AG09319 (cell line): ENCODE measurements around the gene MPP7.

Experiments used
- DNase-seq: peaks from one replicate; pipeline ENCODE4 v3.0.0-alpha.2; 2010; ENCODE audit warnings: low read depth; ENCODE audit errors: extremely low read depth
- CTCF ChIP-seq: IDR thresholded peaks from 2 replicates; pipeline ENCODE4 v1.5.1; 2011; ENCODE audit warnings: low read depth, mild to moderate bottlenecking, inconsistent platforms, low read length, moderate library complexity

MPP7 gene

GRCh38 chr10:28305553-28305952, 2.7 kb upstream of the MPP7 start:
- DNase-seq, result no peak
- TF ChIP-seq CTCF, result no peak

- no peak for TF ChIP-seq CTCF
- DNase-seq, result no peak
These were observed 1.2 kb upstream of the MPP7 start for GRCh38 chr10:28304032-28304571.

GRCh38 chr10:28302012-28302637, 739 bp downstream of the MPP7 start:
- no peak for DNase-seq
- no peak for TF ChIP-seq CTCF

- no peak for DNase-seq
These were observed 2.8 kb downstream of the MPP7 start for GRCh38 chr10:28300027-28300426.

GRCh38 chr10:28298951-28299350, 3.9 kb downstream of the MPP7 start:
- no peak for DNase-seq
- no peak for TF ChIP-seq CTCF

More at GRCh38 chr10:28300027-28300426, 2.8 kb downstream of the MPP7 start:
- TF ChIP-seq CTCF, result no peak

GRCh38 chr10:28296023-28296422, 6.8 kb downstream of the MPP7 start:
- TF ChIP-seq CTCF, result no peak

GRCh38 chr10:28295336-28295735, 7.5 kb downstream of the MPP7 start:
- no peak for DNase-seq
- no peak for TF ChIP-seq CTCF

More at GRCh38 chr10:28296023-28296422, 6.8 kb downstream of the MPP7 start:
- DNase-seq, result no peak
